ENCODE data around the gene UROC1. TPM values are rescaled to one million over a fixed set of nuclear protein-coding genes. Genes with fewer than 3 reads are reported as not detected.
A peak's percentile ranks its signal among the peaks of the same experiment; 100 is the strongest.

Gene UROC1
- total and polyA plus RNA-seq, 2 of the 13 experiments (the other 11 are each of a cell fraction or from before 2014, with no cell fraction given), result 0.71 to 1.3 TPM

DNA sequence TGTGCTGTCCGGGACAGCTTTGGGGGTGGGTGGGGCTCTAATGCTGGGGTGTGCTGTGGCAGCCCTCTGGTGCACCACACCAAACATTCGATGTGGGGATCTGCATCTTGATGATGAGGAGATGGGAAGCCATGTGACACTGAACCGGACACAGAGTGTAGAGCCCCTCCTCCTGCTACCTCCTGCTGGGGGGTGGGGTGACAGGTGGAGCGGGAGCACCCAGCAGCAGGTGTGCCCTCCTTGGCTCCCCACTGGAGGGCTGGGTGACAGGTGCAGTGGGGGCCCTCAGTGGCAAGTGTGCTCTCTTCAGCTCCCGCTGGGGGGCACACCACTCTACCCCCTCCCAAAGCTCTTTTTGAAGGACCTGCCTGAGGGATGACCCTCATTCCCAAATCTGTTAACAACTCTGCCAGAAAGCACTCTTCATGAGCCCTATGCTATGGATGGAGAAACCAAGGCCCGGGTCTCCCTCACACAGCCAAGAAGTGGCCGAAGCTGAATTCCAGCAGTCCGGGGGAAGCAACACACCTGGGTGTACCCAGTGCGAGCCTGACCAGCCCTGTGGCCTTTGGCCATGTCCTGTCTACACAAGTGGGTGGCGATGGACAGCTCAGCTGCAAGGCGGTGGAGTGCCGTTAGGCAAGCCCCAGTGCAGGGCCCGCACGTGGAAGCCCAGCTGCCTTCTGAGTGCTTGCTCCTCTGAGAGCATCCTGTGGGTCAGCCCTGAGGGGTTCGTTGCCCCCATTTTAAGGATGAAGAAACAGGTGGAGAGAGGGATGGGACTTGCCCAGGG lies 609 bp upstream of the UROC1 start (continued):
- TF ChIP-seq ZNF30 (CRISPR knock-in tag; IDR thresholded peaks at IDR 0.05) (no peak), SP140L (CRISPR knock-in tag; IDR thresholded peaks at IDR 0.05; ENCODE audit: borderline replicate concordance) (no peak), MTA1 (CRISPR knock-in tag; IDR thresholded peaks at IDR 0.05; ENCODE audit: borderline replicate concordance) (peak; percentile 27; the same call in 1 of the 2 replicates), ZNF768 (CRISPR knock-in tag; IDR thresholded peaks at IDR 0.05) (peak; percentile 27; the same call in 1 of the 2 replicates), HES4 (CRISPR knock-in tag; IDR thresholded peaks at IDR 0.05; ENCODE audit: borderline replicate concordance) (peak; percentile 27; the same call in 1 of the 2 replicates), EED (CRISPR knock-in tag; IDR thresholded peaks at IDR 0.05) (0 out of 2 replicates have a peak, but pooled peaks have one; percentile 13), ZNF749 (CRISPR knock-in tag; IDR thresholded peaks at IDR 0.05; ENCODE audit: borderline replicate concordance) (no peak), IKZF1 (IDR thresholded peaks at IDR 0.05) (no peak), SATB2 (CRISPR knock-in tag; IDR thresholded peaks at IDR 0.05) (no peak), ZNF782 (CRISPR knock-in tag; IDR thresholded peaks at IDR 0.05; ENCODE audit: borderline replicate concordance) (no peak), NFKBIZ (CRISPR knock-in tag; IDR thresholded peaks at IDR 0.05) (no peak), NR2F1 (CRISPR knock-in tag; IDR thresholded peaks at IDR 0.05) (no peak), HNRNPUL1 (IDR thresholded peaks at IDR 0.05; ENCODE audit: low read depth, low read length) (no peak), HNF4A (CRISPR knock-in tag; IDR thresholded peaks at IDR 0.05) (peak; percentile 11; the same call in 1 of the 2 replicates), PTBP1 (IDR thresholded peaks at IDR 0.05; ENCODE audit: low read depth, low read length, poor library complexity, severe bottlenecking) (no peak), MED1 (CRISPR knock-in tag; IDR thresholded peaks at IDR 0.05) (0 out of 2 replicates have a peak, but pooled peaks have one; percentile 39), ZNF572 (CRISPR knock-in tag; IDR thresholded peaks at IDR 0.05) (0 out of 2 replicates have a peak, but pooled peaks have one; percentile 61), ZEB1 (IDR thresholded peaks at IDR 0.05; ENCODE audit: insufficient replicate concordance, low read depth) (no peak)
- TF ChIP-seq, protein P1, sequence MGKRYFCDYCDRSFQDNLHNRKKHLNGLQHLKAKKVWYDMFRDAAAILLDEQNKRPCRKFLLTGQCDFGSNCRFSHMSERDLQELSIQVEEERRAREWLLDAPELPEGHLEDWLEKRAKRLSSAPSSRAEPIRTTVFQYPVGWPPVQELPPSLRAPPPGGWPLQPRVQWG (CRISPR knock-in tag; IDR thresholded peaks at IDR 0.05; ENCODE audit: borderline replicate concordance, low read depth), result no peak
- TF ChIP-seq, protein P2, sequence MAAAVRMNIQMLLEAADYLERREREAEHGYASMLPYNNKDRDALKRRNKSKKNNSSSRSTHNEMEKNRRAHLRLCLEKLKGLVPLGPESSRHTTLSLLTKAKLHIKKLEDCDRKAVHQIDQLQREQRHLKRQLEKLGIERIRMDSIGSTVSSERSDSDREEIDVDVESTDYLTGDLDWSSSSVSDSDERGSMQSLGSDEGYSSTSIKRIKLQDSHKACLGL (CRISPR knock-in tag; IDR thresholded peaks at IDR 0.05), result no peak
- TF ChIP-seq, protein P3, sequence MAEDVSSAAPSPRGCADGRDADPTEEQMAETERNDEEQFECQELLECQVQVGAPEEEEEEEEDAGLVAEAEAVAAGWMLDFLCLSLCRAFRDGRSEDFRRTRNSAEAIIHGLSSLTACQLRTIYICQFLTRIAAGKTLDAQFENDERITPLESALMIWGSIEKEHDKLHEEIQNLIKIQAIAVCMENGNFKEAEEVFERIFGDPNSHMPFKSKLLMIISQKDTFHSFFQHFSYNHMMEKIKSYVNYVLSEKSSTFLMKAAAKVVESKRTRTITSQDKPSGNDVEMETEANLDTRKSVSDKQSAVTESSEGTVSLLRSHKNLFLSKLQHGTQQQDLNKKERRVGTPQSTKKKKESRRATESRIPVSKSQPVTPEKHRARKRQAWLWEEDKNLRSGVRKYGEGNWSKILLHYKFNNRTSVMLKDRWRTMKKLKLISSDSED (CRISPR knock-in tag; IDR thresholded peaks at IDR 0.05), result no peak
- TF ChIP-seq, protein P4, sequence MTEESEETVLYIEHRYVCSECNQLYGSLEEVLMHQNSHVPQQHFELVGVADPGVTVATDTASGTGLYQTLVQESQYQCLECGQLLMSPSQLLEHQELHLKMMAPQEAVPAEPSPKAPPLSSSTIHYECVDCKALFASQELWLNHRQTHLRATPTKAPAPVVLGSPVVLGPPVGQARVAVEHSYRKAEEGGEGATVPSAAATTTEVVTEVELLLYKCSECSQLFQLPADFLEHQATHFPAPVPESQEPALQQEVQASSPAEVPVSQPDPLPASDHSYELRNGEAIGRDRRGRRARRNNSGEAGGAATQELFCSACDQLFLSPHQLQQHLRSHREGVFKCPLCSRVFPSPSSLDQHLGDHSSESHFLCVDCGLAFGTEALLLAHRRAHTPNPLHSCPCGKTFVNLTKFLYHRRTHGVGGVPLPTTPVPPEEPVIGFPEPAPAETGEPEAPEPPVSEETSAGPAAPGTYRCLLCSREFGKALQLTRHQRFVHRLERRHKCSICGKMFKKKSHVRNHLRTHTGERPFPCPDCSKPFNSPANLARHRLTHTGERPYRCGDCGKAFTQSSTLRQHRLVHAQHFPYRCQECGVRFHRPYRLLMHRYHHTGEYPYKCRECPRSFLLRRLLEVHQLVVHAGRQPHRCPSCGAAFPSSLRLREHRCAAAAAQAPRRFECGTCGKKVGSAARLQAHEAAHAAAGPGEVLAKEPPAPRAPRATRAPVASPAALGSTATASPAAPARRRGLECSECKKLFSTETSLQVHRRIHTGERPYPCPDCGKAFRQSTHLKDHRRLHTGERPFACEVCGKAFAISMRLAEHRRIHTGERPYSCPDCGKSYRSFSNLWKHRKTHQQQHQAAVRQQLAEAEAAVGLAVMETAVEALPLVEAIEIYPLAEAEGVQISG (CRISPR knock-in tag; IDR thresholded peaks at IDR 0.05), result no peak
- TF ChIP-seq, protein P5, sequence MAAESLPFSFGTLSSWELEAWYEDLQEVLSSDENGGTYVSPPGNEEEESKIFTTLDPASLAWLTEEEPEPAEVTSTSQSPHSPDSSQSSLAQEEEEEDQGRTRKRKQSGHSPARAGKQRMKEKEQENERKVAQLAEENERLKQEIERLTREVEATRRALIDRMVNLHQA (CRISPR knock-in tag; IDR thresholded peaks at IDR 0.05), result no peak
- TF ChIP-seq, protein P6, sequence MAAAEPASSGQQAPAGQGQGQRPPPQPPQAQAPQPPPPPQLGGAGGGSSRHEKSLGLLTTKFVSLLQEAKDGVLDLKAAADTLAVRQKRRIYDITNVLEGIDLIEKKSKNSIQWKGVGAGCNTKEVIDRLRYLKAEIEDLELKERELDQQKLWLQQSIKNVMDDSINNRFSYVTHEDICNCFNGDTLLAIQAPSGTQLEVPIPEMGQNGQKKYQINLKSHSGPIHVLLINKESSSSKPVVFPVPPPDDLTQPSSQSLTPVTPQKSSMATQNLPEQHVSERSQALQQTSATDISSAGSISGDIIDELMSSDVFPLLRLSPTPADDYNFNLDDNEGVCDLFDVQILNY (CRISPR knock-in tag; conservative IDR thresholded peaks at IDR 0.05), result no peak
